ENCODE results near the gene DDX41. TPM values are rescaled to one million over a fixed set of nuclear protein-coding genes. Genes with fewer than 3 reads are reported as not detected.

Gene DDX41
- total and polyA plus RNA-seq, 10 of the 15 experiments (the other 5 are each of a cell fraction or from before 2014, with no cell fraction given): 32.7 to 215 (median 93.6) TPM

- TF ChIP-seq REST (IDR thresholded peaks at IDR 0.05; ENCODE audit: low read depth, low read length) (no peak), GATAD2B (conservative IDR thresholded peaks at IDR 0.05; ENCODE audit: low read depth) (no peak), BACH1 (IDR thresholded peaks at IDR 0.05; ENCODE audit: borderline replicate concordance) (no peak)
These were observed 20.9 kb upstream of the DDX41 start (continued) for GRCh38 chr5:177537389-177538361.

- no peak for FAIRE-seq
- DNase-seq (ENCODE audit: low read depth, low spot score): no peak
- peaks cover 14 to 32% of the 10 kb centered on the region in 2 experiments for H3K36me3 ChIP-seq (ENCODE audit: control insufficient read depth in 2 of 2, insufficient read depth in 2 of 2, low read length in 1 of 2)
- WGBS (ENCODE audit: insufficient coverage, insufficient replicate concordance, low lambda C conversion rate, missing lambda C conversion rate): 81% methylated on average over 10 of the region's 10 CpGs
- no peak overlapping the region for H3K9ac ChIP-seq (ENCODE audit: control insufficient read depth, insufficient read depth, low read length)
- H3K4me2 ChIP-seq (ENCODE audit: control insufficient read depth, insufficient read depth): no peak overlapping the region
- ChIA-PET RAD21 (ENCODE audit: unreplicated experiment) (no interaction called here), POLR2A (interaction anchor here (1.0 kb wide), 1 partner anchor 19 kb away, joined by 3 read pairs; no protein-coding TSS in a partner anchor), CTCF (interaction anchor here (0.5 kb wide), 1 partner anchor 839 kb away, joined by 3 read pairs; no protein-coding TSS in a partner anchor), SMC1A (ENCODE audit: uncharacterized antibody, unreplicated experiment) (no interaction called here)
- no peaks in the 10 kb centered on the region for H3K4me1 ChIP-seq (ENCODE audit: control insufficient read depth, insufficient read depth, low read length)
- H2AFZ ChIP-seq (ENCODE audit: control insufficient read depth, low read depth, low read length): no peak overlapping the region
- no peak overlapping the region for H3K27ac ChIP-seq (ENCODE audit: control insufficient read depth, insufficient read depth)
- no peak for ATAC-seq
- no peaks in the 10 kb centered on the region for H3K27me3 ChIP-seq (replicated peaks in 1 of 2; ENCODE audit: control insufficient read depth in 2 of 2, insufficient read depth in 2 of 2, low read length in 1 of 2)
- H3K4me3 ChIP-seq: no peak overlapping the region
- in situ Hi-C loops (cut with MboI) (no loop called here), intact Hi-C loops (cut with micrococcal nuclease; ENCODE audit: unreplicated experiment) (no loop called here)
- BruUV-seq (replicated peaks): no TSS peak
- no peaks in the 10 kb centered on the region for H3K79me2 ChIP-seq (ENCODE audit: control insufficient read depth, insufficient read depth, low read length)
- H4K20me1 ChIP-seq (ENCODE audit: control insufficient read depth, insufficient read depth): no peaks in the 10 kb centered on the region
- H3K9me3 ChIP-seq (replicated peaks; ENCODE audit: control insufficient read depth, insufficient read depth, low read length): no peaks in the 10 kb centered on the region
- no peak for TF ChIP-seq E2F8 (IDR thresholded peaks at IDR 0.05; ENCODE audit: low read depth, partially characterized antibody)
- TF ChIP-seq BACH1 (IDR thresholded peaks at IDR 0.05; ENCODE audit: borderline replicate concordance): no peak
- no peak for TF ChIP-seq ZBTB40 (IDR thresholded peaks at IDR 0.05; ENCODE audit: borderline replicate concordance)
- TF ChIP-seq EGR1 (IDR thresholded peaks at IDR 0.05; ENCODE audit: borderline replicate concordance in 1 of 2, low read depth in 2 of 2, low read length in 2 of 2): no peak
- no peak for TF ChIP-seq CHD2 (IDR thresholded peaks at IDR 0.05; ENCODE audit: borderline replicate concordance, low read depth, low read length)
- no peak for TF ChIP-seq ZNF207 (IDR thresholded peaks at IDR 0.05; ENCODE audit: borderline replicate concordance)
- no peak for TF ChIP-seq DPF2 (IDR thresholded peaks at IDR 0.05)
These were observed 19.6 kb upstream of the DDX41 start for GRCh38 chr5:177536386-177536785.

Measured in GM12878 (cell line).